Stimulated activated CD8-positive, alpha-beta memory T cell treated with anti-CD3 and anti-CD28 coated beads, Interleukin-4, amount 100 ng/mL, for 1 hour (primary cell): ENCODE data around the gene DPP6.
"Not testable (repeated sequence)": the region's sequence is repeated elsewhere in the genome, so short reads cannot be mapped to it uniquely, and the experiment has no call there.

ENCODE experiments used
- DNase-seq, 2 donors: peaks; one replicate each; pipeline ENCODE4 v3.0.0-alpha.2; 2020; ENCODE audit warnings: low read depth in 2 of 2, low spot score in 1 of 2

DPP6 gene

DNA sequence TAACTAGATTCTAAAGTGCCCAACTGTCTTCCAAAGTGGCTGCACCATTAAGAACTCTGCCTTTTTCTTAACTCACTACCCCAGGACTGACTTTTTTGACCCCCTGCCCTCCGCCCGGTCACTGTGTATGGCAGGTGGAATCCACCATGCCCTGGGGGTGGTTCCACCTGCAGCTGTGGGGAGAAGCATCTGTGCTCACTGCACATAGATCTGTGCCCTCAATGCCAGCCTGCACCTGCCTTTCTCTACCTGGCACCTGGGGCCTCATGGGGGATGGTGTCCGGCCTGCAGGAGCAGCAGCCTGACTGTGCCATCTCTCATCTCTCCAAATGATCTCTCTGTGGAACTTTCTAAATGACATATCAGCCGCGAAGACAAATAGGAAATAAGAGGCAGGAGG is 597.2 kb downstream of the DPP6 start:
- no peak for DNase-seq

DNA sequence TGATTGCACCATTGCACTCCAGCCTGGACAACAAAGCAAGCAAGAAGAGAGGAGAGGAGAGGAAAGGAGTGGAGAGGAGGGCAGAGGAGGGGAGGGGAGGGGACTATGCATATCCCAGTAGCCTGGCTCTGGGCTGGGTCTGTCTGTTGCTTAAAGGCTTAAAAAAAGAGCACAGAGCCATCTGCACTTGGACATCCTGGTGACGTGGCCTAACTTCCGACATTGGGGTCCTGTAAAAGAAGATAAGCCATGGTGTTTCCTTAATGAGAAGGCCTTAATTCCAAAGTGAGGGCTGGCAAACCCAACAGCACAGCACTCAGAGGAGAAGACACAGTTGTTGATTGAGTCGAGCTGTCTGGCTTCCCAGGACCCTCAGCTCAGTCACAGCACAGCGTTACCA is 598.1 kb downstream of the DPP6 start:
- DNase-seq: no peak

DNA sequence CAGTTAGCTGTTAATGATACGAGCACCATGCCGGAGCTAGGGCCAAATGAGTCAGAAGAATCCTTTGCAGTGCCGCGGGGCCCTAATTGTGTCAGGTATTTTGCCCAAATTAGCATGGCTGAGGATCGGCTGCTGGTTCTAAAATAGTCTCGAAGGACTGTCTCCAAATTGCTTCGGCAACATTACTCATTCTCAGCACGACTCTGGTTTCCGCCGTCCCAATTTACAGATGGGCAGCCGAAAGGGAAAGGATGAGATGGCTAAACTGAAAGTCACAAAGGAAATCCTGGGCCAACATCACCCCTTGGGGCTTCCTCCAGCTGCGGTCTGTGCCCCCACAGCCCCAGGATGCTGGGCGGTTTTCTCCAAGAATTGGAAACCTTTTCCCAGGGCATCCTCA is 599.3 kb downstream of the DPP6 start:
- no peak for DNase-seq

DNA sequence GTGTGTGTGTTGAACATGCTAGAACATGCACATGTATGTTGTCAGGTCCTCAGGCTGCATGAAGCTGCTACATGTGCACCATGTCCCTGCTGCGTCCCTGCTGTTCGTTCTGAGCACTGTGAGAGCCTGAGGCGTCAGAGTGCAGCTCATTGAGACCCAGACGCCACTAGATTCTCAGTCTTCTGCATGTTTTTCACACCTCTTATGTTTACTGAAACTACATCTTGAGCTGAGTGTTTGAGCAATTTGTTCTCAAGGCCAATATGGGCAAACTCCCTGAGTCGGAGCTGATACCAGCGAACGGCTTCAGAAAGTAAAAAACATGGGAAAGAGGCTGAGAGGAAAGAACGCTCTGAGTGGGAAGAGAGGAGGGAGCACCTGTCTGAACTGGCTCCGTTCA is 600.4 kb downstream of the DPP6 start:
- DNase-seq: no peak

DNA sequence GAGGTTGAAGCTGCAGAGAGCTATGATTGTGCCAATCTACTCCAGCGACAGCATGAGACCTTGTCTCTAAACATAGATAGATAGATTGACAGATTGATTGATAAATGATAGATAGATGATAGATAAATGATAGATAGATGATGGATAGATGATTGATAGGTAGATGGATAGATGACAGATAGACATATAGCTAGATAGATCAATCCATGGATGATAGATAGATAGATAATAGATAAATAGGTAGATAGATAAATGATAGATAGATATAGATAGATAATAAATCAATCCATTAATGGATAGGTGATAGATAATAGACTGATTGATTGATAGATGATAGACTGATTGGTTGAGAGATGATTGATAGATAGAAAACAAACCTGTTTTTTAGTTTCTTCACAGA is 601.1 kb downstream of the DPP6 start:
- DNase-seq: no peak

DNA sequence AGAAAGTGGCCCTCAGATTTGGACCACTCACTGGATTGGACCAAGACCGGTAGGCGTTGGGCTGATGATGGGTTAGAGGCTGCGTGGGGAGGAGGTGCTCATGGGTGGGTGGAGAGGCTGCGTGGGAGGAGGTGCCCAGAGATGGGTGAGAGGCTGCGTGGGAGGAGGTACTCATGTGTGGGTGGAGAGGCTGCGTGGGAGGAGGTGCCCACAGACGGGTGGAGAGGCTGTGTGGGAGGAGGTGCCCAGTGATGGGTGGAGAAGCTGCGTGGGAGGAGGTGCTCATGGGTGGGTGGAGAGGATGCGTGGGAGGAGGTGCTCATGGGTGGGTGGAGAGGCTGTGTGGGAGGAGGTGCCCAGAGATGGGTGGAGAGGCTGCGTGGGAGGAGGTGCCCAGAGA is 604.4 kb downstream of the DPP6 start:
- DNase-seq: no peak

DNA sequence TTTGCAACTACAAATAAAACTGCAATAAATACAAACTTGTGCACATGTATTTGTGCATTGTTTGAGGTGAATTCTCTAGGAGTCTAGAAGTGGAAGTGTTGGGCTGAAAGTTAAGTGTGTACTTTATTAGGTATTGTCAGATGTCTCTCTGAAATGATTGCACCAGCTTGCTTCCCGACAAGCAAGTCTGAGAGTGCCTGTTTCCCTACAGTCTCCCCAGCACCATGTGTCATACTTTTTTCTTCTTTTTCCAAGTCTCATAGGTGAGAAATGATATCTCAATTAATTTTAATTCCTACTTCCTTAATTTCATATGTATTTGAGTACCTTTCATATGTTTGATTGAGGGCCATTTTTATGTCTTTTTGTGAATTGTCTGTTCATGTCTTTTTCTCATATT is 614.6 kb downstream of the DPP6 start:
- no peak for DNase-seq

DNA sequence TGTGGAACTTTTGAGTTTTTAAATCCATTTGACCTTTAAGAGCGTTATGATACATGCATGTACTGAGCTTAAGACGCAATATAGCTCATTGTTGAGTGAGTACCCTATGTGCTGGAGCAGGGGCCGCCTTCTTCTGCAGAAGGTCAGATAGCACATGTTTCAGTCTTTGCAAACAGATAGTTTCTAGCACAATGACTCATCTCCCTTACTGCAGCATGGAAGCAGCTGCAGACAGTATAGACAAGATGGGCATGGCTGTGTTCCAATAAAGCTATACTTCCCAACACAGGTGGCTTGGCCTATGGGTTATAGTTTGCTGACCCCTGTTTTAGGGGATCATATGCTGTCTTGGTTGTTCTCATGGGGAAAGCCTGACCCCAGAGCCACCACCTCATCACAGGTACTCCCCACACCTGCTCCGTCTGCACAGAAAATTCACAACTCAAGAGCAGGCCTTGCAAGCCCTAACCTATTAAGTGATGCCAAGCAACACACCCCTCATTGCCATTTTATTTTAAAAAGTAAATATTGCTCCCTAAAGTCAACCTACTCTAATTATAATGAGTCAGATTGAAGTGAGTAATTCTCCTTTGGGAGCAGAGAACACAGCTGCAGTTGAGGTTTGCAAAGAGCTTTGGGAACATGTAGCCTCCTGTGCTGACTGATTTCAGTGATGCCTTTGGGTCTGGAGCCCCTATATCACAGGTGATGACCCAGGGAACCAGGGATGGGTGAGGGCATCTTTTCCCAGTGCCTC is 620.6 kb downstream of the DPP6 start:
- DNase-seq: no peak

DNA sequence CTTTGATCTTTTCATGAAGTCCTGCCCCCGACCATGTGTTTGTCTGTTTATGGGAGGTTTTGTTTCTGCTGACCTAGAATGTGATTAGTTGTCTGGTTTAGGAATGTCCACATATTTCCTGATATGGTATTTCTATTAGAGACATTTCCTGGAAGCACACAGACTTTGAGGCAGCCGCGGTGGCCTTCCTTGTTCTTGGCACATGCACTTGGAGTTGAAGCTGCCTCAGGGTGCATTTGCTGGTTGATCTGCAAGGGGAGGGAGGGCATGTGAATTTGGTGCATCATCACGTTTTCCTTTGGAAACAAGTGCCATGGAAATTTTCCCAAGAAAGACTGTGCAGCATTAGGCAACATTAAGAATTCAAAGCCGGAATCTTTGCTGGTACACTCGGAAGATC is 622.0 kb downstream of the DPP6 start:
- DNase-seq: no peak

DNA sequence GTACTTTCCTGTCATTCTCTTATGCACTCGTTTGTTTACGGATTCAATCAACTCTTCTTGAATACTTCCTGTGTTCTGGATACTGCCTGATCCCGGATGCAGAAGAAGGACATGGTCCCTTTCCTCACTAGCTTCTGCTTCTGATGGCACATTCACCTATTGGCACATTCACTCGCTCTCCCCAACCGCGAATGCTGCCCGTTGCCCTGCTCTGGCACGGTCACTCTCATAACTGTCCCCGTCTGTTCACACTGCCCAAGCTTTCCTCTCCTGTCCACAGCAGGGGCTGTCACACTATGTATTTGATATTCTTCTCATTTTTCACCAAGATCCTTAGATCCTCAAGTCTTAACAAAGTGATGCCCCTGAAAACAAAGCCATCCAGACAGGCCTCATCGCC is 623.4 kb downstream of the DPP6 start:
- no peak for DNase-seq

DNA sequence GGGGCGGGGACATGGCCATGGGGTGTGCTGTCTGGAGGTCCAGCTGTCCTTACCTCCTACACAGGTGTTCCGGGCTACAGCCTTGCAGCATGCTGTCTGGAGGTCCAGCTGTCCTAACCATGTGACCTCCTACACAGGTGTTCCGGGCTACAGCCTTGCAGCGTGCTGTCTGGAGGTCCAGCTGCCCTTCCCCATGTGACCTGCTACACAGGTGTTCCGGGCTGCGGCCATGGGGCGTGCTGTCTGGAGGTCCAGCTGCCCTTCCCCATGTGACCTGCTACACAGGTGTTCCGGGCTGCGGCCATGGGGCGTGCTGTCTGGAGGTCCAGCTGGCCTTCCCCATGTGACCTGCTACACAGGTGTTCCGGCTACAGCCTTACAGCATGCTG is 623.8 kb downstream of the DPP6 start:
- not testable (repeated sequence) for DNase-seq

DNA sequence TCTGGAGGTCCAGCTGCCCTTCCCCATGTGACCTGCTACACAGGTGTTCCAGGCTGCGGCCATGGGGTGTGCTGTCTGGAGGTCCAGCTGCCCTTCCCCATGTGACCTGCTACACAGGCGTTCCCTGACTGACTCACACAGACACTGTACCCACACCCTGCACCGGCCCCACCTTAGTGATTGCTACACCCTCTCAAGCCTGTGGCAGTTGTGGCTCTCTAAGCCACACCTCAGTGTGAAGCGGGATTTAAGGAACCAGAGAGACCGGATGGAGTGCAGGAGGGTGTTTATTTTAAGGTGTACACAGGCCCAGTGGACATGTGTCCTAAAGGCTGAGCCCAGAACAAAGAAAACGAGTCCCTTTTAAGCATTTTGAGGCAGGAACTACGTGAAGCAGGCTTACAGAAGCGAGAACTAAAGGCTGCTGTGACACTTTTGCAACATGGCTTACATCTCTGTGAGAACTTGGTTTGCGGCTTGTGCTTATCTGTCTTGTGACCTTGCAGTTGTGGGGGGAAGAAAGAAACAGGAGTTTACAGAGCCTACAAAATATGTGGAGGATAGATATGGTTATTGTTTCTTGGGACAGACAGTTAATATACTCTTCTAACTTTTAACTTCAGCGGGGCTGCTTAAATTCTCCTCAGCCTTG is 624.4 kb downstream of the DPP6 start:
- DNase-seq: no peak

DNA sequence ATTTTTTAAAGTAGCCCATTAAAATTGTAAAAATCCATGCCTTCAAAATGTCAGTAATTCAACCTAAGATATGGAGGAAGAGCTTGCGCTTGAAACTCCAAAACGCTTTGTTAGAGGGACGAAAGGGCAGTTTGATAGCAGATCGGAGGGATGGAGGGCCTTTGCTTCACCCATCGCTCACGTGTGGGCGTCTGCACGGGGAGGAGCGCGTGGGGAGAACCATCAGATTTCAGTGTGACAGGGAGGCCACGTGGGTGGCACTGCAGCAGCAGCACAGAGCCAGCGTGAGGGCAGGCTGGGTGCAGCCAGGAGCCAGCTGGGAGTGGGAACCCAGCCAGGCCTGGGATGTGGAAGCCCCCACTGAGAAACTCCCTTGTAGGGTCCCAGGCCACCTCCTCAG is 625.3 kb downstream of the DPP6 start:
- no peak for DNase-seq

DNA sequence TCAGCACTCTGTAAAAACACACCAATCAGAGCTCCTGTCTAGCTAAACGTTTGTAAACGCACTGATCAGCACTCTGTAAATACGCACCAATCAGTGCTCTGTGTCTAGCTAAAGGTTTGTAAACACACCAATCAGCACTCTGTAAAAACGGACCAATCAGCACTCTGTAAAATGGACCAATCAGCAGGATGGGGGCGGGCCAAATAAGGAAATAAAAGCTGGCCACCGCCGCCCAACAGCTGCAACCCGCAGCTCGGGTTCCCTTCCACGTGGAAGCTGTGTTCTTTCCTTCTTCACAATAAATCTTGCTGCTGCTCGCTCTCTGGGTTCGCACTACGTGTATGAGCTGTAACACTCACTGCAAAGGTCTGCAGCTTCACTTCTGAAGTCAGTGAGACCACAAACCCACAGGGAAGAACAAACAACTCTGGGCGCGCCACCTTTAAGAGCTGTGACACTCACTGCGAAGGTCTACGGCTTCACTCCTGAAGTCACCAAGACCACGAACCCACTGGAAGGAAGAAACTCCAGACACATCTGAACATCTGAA is 625.9 kb downstream of the DPP6 start:
- DNase-seq: not testable (repeated sequence)

DNA sequence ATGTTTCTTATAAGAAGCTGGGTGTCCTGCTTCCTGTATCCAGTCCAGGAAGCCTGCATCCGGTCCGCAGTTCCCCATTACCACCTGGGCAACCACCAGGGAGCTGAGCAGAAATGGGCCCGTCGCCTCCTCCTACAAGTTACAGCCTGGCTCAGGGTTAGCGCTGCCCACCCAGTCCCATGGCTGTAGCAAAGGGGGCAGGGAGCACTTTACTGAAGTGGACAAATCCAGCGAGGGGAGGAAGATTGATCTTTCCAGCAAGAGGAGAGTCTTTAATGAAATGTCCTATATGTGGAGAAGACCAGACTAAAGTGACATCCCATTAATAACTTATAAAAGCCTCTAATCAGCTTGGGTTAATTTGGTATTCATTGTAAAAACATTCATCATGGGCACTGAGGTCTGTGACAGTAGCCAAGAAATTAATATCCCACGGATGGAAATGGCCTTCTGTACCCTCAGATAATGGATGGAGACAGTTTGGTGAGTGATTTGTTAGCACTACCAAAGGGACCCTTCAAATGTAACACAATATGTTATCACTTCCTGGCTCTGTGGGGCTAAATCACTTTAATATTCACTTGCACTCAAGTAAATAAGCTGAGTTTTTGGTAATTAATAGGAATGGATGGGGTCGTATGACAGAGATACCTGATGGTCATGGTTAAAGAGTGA is 627.3 kb downstream of the DPP6 start:
- no peak for DNase-seq

DNA sequence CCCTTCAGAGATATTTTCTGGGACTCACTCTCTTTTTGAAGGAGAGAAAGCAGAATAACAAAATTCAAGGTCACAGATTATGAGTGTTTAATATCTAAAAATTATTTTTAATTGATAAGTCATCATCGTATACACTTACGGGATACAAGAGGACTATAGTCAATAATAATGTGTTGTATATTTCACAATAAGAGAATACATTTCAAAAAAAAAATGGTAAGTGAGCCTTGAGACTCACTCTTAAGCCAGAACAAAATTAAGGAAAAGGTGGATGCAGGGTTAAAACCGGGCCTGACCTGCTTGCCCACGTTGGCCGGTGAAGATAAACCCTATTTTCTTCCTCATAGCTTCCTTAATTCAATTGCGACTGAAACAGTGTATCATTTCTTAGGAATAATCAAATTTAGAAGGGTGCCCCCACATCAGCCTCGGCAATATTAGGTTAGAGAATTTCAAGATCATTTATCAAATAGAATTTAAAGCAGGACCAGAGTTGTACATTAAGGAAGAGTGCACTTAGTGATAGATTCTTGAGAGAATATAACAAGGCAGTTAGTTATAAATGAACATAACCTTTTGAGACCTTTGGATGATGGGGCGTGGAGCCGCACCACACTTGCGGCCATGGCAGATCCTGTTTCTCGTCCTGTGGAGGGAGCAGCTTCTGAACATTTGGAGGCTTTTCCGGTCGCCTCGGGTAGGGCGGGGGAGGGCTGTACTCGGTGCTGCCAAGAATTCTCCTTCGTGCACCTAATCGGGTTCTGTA is 628.9 kb downstream of the DPP6 start:
- DNase-seq: no peak

DNA sequence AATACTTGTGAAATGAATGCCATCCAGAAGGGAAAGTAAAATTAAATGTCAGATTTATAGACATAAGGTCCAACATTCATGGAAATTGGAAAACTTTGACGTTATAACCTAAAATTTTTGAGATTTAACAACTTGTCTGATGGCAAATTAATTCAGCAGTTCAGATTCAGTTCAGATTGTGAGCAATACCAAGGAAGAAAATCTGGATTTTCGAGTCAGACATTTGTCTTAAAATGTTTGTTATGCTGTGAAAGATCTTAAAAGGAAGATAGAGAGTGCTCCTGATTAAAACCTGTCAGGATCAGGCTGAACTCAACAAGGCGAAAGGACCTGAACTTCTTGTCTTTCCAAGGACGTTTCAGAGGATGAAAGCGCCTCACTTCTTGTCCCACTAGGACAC is 629.8 kb downstream of the DPP6 start:
- DNase-seq: no peak

DNA sequence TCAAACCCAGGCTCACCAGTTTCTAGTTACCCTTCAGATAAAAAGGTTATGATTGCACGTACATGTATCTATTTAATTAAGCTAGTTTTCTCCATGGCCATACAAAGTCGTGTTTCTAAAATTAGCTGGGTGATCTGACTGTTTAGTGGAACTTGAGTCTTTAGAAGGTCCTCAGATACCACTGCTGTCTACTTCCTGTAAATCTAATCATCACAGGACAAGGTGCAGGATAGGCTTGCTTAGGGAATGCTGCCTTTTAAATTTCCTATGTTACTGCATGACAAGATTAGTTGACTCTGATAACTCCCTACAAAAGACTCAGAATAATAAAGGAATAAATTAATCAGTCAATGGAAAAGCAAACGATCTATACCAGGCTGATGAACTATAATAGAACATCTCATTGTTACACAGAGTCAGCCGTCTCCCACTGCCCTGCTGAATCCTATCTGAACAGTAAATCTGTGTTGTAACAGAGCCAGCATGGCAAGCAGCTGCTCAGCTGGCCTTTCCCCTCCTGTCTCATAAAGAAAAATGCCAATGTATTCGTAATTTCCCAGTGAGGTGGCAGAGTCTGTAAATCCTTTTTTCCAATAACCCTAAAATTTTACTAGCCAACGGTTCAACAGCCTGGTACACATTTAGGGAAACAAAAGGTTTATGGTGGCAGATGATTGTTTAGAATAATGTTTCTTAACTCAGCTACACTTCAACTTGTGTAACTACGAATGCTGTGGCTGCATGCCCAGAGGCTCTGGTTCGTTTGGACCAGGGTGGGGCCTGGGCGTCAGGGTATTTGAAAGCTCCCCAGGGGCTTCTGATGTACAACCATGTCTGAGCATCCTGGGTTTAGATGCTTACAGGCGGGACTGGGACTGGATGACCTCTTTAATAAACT is 632.7 kb downstream of the DPP6 start:
- DNase-seq: no peak

DNA sequence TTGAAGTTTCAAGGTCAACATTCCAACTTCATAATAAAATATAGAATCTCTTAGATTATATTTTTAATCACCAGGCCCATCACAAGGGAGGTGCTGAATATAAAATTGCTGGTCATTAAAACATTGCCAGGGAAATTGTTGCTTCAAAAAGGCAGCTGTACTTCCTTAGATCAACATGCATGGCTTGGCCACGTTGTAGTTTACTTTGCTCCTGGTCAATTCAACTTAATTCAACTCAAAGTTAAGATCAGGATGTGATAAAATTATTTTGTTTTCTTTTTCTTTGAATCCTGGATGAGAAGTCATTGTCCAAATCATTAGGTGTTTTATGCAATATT is 633.3 kb downstream of the DPP6 start:
- no peak for DNase-seq

DNA sequence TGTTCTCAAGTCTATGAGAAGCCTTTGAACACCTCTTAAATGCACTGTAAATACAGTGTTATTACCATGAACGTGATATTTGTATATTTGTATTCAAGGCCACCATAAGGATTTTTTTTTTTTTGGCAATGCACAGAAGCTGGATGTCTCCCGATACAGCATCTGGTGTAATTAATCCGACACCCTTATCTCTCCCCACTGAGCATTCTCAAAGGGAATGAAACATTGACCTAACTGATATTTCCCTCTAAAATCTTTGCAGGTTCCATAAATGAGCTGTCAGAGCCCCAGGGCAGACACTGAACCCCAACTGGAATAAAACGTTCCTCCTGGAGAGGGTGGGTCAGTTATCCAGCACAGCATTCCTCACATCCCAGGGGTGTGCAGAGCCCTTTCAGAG is 634.1 kb downstream of the DPP6 start:
- DNase-seq: no peak

DNA sequence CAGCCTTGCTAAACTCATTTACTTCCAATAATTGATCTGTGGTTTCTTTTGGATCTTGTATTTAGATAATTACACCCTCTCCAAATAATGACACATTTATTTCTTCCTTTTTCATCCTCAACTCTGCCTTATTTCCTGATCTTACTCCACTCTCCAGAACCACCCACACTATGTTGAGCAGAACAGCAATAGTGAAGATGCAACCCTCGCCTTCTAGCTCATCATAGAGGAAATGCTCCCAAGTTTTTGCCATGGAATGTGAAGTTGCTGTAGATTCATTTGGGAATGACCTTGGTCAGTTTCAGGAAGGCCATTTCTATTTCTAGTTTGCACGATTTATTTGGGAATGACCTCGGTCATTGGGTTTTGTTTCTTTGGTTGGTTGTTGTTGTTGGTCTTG is 636.8 kb downstream of the DPP6 start:
- no peak for DNase-seq
